Activated T-cell treated with anti-CD3 and anti-CD28 coated beads, Interleukin-2, amount 50 U/mL, for 72 hours (primary cell): ENCODE measurements around the gene SLAMF7. TPM values are rescaled to one million over a fixed set of nuclear protein-coding genes. Genes with fewer than 3 reads are reported as not detected.
"Not testable (repeated sequence)": the region's sequence is repeated elsewhere in the genome, so short reads cannot be mapped to it uniquely, and the experiment has no call there.

Source experiments
- ATAC-seq, 2 donors: fragments of 150-1000 bp; cut with Tn5 transposase; replicated peaks in 1 of 2; 2 replicates each; pipeline ENCODE4 v1.10.0; 2021; ENCODE audit warnings: moderate library complexity in 2 of 2, mild to moderate bottlenecking in 1 of 2
- DNase-seq, 2 donors: peaks; one replicate each; pipeline ENCODE4 v3.0.0; 2021 to 2022; ENCODE audit warnings: mixed read lengths in 1 of 2
- H3K27ac Mint-ChIP-seq: one replicate; pipeline ENCODE4 v1.8.0; 2022; ENCODE audit warnings: mild to moderate bottlenecking, moderate library complexity, mixed read lengths
- H3K27me3 Mint-ChIP-seq: one replicate; pipeline ENCODE4 v1.8.0; 2022; ENCODE audit warnings: low read depth, mixed read lengths
- H3K36me3 Mint-ChIP-seq, 2 donors: one replicate each; pipeline ENCODE4 v1.8.0; 2022; ENCODE audit warnings: mixed read lengths in 2 of 2, mild to moderate bottlenecking in 1 of 2; ENCODE audit not compliant: insufficient read depth in 2 of 2
- H3K4me1 Mint-ChIP-seq: one replicate; pipeline ENCODE4 v1.8.0; 2022; ENCODE audit warnings: low read depth, mixed read lengths
- H3K4me3 Mint-ChIP-seq, 2 donors: one replicate each; pipeline ENCODE4 v1.8.0; 2022; ENCODE audit warnings: mild to moderate bottlenecking in 2 of 2, mixed read lengths in 2 of 2, moderate library complexity in 2 of 2
- H3K9me3 Mint-ChIP-seq, 2 donors: one replicate each; pipeline ENCODE4 v1.8.0; 2022; ENCODE audit warnings: mixed read lengths in 2 of 2
- total RNA-seq, 2 donors: library from RNA; stranded (reverse); gene quantifications; one replicate each; pipeline ENCODE4 v1.2.3, GENCODE V29; 2022

Gene SLAMF7
- total RNA-seq, 2 donors from 2014 or later, result 42.6 to 68.3 TPM

DNA sequence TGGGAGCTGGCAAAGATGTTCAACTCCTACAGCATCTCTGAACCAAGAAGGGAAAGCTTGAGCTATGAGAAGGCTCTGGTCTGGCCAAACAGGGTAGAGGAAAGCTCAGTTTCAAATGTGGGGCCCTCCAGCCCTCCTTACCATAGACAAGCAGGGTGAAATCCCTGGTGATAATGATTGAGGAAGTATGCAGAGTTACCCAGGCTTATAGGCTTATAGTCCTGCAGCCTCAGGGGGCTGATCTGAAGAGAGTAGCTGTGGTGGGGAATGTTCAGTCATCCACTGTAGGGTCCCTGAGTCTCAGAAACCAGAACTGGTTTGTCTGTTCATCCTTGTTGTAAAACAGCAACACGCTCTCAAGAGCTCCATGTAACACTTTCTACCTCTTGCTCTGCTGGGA lies 37.1 kb downstream of the SLAMF7 start:
- Mint-ChIP-seq H3K4me3 (no peak overlapping the region), H3K36me3 (peaks cover 0 to 4% of the 10 kb centered on the region in 2 donors), H3K9me3 (peaks cover 0 to 2% of the 10 kb centered on the region in 2 donors), H3K27me3 (no peaks in the 10 kb centered on the region), H3K4me1 (peaks cover 57% of the 10 kb centered on the region), H3K27ac (no peak overlapping the region)
- DNase-seq (no peak), ATAC-seq (no peak)

DNA sequence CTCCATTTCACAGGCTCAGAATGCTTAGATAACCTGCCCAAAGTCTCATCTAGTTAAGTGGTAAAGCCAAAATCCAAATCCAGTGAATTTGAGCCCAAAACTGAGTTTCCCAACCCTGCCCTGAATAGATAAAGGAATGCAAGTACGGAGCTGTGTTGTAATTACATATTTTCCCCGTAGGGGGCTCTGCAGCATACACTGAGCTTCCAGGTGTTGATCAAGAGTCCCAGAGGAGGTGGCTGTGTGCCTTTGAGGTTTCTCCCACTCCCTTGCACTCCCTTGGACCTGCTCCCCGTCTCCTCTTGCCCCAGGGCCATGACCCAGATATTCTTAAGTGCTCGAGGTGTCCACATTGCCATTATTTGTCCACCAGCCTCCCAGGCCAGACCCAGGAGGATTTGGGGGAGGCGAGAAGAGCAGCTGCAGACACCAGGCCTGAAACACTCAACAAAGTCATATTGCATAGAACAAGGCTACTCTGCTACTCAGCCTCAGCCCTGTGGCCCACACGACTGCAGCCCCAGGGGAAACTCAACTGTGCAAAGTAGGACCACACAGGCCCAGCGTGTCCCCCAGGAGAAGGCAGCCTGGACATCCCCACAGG lies 38.5 kb downstream of the SLAMF7 start:
- DNase-seq, result peak; percentile 55 to 63
- H3K36me3 Mint-ChIP-seq, result no peaks in the 10 kb centered on the region
- no peak overlapping the region for H3K4me3 Mint-ChIP-seq
- H3K27me3 Mint-ChIP-seq, result no peaks in the 10 kb centered on the region
- H3K9me3 Mint-ChIP-seq, result no peaks in the 10 kb centered on the region
- H3K27ac Mint-ChIP-seq, result no peak overlapping the region
- H3K4me1 Mint-ChIP-seq, result peaks cover 64% of the 10 kb centered on the region
- peak; percentile 43 to 48 for ATAC-seq

DNA sequence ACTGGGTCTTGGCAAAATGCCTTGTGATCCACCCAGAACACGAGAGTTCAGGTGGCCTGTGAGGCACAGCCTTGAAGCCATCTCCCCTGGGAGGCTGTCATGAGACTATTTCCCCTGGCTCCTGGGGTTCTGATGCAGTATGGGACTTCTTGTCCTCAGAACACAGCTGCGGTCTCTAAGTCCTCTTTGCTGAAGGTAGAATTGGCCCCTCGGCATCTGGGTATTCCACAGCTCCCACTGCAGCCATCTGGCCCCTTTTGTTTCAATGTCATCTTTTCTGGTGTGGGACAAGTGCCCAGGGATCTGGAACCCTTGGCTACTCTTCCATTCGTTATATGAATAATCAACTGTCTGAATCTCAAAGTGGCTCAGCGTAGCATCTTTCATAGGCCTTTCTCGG lies 39.9 kb downstream of the SLAMF7 start:
- ATAC-seq (no peak), DNase-seq (no peak)
- Mint-ChIP-seq H3K4me3 (no peak overlapping the region), H3K4me1 (peaks cover 56% of the 10 kb centered on the region), H3K36me3 (no peaks in the 10 kb centered on the region), H3K27me3 (no peaks in the 10 kb centered on the region), H3K27ac (no peak overlapping the region), H3K9me3 (no peaks in the 10 kb centered on the region)

DNA sequence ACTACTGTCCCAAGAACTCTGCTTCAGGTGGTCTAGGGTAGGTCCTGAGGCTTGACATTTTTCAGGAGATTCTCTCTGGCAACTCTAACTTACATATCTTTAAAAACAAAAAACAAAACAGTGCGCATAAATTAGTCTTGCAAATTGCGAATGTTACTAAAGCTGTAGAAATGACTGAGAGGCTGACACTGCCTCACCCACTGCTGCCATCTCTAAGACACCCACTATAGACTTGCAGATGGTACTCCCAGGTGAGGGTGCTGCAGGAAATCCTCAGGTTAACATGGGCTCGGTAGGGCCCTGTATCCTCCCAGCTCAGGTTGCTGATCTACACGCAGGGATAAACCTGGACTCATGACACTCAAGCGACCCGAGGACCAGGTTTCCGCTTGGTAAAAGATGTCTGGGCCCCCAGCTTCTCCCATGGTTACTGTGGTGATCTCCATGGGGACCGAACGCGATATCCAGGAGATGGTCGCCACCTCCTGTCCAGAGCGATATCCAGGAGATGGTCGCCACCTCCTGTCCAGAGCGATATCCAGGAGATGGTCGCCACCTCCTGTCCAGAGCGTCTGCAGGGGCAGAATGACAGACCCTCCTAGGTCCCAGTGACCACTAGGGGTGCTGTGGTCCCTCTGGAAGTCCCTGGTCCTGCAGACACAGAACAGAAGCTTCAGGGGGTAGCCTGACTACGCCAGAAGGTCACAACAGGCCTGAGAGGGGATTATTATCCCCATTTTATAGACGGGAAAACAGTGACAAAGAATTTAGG lies 40.8 kb downstream of the SLAMF7 start:
- Mint-ChIP-seq H3K27ac (no peak overlapping the region), H3K27me3 (no peaks in the 10 kb centered on the region), H3K36me3 (no peaks in the 10 kb centered on the region), H3K4me1 (peaks cover 48% of the 10 kb centered on the region), H3K4me3 (no peak overlapping the region), H3K9me3 (no peaks in the 10 kb centered on the region)
- ATAC-seq, result peak; percentile 41 to 43
- DNase-seq, result peak; percentile 58 to 61

DNA sequence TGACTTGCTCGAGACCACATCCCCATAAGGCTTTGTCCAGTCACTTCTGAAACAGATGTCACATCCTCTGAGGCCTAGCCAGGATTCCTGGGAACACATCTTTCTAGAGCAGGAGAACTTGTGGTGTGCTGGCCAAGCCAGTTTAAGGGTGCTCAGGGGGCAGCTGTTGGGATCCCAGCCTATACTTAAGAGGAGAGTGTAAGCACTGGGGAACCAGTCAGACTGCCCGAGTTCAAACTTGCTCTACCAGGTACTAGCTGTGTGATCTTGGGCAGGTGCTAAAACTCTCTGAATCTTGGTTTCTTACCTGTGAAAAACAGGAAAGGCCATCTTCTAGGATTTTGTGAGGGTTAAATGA lies 41.3 kb downstream of the SLAMF7 start:
- ATAC-seq (no peak), DNase-seq (no peak)
- Mint-ChIP-seq H3K36me3 (no peaks in the 10 kb centered on the region), H3K4me1 (peaks cover 42% of the 10 kb centered on the region), H3K9me3 (no peaks in the 10 kb centered on the region), H3K27me3 (no peaks in the 10 kb centered on the region), H3K27ac (no peak overlapping the region), H3K4me3 (no peak overlapping the region)

DNA sequence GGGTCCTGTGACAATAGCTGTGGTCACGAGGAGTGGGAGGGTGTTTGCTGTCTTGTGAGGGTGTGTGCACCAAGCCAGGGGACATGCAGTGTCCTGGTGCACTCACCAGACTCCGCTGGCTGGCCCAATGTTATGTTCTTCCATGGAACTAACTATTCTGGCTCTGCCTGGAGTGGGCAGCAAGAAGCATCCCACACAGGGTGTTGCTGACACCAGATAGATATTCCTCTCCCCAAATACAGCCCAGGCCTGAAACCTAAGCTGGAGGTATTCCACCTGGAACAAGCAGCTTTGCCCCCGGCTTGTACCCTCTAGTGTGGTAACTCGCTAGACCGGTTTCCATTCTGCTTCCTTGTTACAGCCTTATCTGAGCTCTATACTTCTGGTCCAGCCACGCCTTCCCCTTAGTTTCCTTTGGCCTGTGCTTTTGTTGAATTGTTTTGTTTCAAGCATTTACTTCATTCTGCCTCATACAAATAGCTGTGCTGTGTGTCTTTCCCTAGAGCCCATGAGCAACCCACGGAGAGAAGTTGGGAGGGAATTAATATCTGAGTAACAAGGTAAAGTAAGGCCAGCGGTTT lies 42.2 kb downstream of the SLAMF7 start:
- H3K4me3 Mint-ChIP-seq, result no peak overlapping the region
- H3K36me3 Mint-ChIP-seq, result no peaks in the 10 kb centered on the region
- H3K27ac Mint-ChIP-seq, result no peak overlapping the region
- ATAC-seq, result no peak
- no peaks in the 10 kb centered on the region for H3K9me3 Mint-ChIP-seq
- peaks cover 33% of the 10 kb centered on the region for H3K4me1 Mint-ChIP-seq
- H3K27me3 Mint-ChIP-seq, result no peaks in the 10 kb centered on the region
- no peak for DNase-seq

DNA sequence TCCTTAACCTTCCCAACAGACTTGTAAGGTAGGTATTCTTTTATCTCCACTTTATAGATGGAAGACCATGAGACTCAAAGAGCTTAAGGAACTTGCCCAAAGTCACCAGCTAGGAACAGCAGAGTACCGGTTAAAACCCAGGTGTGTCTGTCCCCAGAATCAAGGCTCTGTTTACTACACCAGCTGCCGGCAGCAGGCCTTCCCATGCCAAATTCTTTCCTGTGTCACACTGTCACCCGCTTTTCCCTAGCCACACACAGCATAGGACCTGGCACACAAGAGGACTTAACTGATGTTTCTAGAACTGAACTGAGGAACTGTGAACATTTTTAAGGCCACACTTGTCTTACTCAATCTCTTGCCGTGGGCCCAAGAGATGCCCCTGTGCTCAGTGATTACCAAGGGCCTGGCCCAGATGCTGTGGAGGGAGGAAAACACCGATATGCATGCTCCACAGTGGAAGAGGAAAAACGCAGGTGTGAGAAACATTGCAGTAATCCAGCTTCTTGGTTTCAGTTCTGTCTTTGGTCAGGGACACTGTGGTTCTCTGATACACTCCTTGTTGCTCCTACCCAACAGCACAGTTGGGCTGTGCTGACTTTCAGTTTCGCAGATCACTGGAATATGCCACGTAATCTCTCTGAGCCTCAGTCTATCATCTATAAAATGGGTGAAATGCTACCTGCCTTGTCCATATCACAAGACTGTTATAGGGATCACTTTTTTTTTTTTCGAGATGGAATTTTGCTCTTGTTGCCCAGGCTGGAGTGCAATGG lies 43.1 kb downstream of the SLAMF7 start:
- peak overlapping the region; percentile 9 to 64 for H3K4me3 Mint-ChIP-seq
- no peaks in the 10 kb centered on the region for H3K9me3 Mint-ChIP-seq
- ATAC-seq, result peak; percentile 81 to 89
- H3K27me3 Mint-ChIP-seq, result no peaks in the 10 kb centered on the region
- DNase-seq, result peak in 1 of 2 donors; percentile 33
- no peaks in the 10 kb centered on the region for H3K36me3 Mint-ChIP-seq
- H3K27ac Mint-ChIP-seq, result no peak overlapping the region
- H3K4me1 Mint-ChIP-seq, result peaks cover 27% of the 10 kb centered on the region

DNA sequence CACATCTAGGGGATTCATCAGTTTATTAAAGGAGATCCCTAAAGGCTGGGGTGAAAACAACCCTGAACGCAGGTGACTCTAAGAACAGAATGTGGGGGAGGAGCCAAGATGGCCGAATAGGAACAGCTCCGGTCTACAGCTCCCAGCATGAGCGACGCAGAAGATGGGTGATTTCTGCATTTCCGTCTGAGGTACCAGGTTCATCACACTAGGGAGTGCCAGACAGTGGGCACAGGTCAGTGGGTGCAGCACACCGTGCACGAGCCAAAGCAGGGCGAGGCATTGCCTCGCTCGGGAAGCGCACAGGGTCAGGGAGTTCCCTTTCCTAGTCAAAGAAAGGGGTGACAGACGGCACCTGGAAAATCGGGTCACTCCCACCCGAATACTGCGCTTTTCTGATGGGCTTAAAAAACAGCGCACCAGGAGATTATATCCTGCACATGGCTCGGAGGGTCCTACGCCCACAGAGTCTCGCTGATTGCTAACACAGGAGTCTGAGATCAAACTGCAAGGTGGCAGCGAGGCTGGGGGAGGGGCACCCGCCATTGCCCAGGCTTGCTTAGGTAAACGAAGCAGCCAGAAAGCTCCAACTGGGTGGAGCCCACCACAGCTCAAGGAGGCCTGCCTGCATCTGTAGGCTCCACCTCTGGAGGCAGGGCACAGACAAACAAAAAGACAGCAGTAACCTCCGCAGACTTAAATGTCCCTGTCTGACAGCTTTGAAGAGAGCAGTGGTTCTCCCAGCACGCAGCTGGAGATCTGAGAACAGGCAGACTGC lies 44.1 kb downstream of the SLAMF7 start:
- not testable (repeated sequence) for H3K27me3 Mint-ChIP-seq, H3K27ac Mint-ChIP-seq, ATAC-seq, H3K4me3 Mint-ChIP-seq, H3K9me3 Mint-ChIP-seq, H3K36me3 Mint-ChIP-seq, DNase-seq
- peaks cover 20% of the 10 kb centered on the region for H3K4me1 Mint-ChIP-seq

DNA sequence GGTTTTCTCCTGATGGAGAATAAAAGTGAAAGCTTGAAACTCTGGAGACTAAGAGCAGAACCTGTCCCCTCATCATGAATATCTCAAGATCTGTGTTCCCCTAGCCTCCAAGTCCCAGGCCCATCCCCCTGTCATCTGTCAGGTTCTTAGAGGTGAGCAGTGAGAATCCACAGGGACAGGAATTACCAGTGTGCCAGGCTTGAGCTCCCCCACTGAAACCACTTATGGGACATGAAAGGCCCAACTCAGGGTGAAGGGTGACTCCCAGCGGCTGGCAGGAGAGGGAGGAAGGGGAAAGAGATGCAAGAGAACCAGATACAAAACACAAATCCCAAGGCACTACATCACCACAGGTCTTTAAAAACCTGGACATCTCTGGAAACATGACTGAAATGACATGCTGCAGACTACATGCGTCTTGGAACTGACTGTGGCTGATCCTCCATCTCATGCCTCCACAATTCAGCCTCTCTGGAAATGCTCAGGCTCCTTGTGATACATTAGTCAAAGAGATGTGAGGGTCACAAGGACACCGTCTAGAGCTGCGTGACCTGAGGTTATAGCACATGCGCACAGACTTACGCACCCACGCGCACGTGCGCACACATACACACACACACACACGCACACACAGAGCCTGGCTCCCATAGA lies 50.1 kb downstream of the SLAMF7 start:
- peaks cover 17% of the 10 kb centered on the region for H3K4me1 Mint-ChIP-seq
- no peaks in the 10 kb centered on the region for H3K9me3 Mint-ChIP-seq
- H3K27me3 Mint-ChIP-seq, result no peaks in the 10 kb centered on the region
- H3K4me3 Mint-ChIP-seq, result no peak overlapping the region
- no peak overlapping the region for H3K27ac Mint-ChIP-seq
- DNase-seq (no peak), ATAC-seq (no peak)
- no peaks in the 10 kb centered on the region for H3K36me3 Mint-ChIP-seq

DNA sequence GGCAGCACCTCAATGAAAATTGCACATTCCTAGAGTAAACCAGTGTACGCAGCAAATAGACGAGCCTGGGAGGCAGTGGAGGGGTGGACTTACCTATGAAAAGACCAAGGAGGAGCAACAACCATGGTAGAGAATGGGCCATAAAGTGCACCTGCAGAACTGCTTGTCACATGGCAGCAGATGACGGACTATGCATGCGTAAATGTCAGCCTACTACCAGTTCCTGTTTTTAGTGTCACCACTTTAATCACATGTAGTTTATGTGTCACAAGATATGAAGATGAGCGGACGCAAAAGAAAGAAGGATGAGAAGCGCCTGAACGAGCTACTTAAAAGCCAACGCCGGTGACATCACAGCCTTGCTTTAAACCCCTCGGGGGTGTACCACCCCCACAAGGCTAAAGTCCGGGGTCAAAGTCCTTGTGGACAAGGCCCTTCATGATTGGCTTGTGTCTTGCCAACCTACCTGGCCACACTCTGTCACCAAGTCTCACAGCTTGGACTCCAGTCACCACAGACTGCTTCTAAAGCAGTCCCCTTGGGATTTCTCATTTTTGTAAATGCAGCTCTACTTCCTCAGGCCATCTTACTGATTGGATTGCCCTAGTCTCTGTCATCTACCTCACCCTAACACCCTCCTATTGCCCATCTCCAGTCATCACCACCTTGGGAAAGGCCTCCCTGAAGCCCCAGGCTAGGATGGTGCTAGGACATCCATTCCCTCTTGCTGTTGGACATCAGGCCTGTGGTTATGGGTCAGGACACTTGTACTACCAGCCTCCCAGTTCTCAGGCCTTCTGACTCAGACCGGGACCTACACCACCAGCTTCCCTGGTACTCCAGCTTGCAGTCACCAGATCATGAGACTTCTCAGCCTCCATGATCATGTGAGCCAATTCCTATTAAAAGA lies 50.9 kb downstream of the SLAMF7 start:
- peaks cover 24% of the 10 kb centered on the region for H3K4me1 Mint-ChIP-seq
- no peak for DNase-seq
- ATAC-seq, result peak; percentile 64 to 71
- no peaks in the 10 kb centered on the region for H3K9me3 Mint-ChIP-seq
- no peak overlapping the region for H3K4me3 Mint-ChIP-seq
- no peak overlapping the region for H3K27ac Mint-ChIP-seq
- H3K36me3 Mint-ChIP-seq, result no peaks in the 10 kb centered on the region
- H3K27me3 Mint-ChIP-seq, result no peaks in the 10 kb centered on the region

DNA sequence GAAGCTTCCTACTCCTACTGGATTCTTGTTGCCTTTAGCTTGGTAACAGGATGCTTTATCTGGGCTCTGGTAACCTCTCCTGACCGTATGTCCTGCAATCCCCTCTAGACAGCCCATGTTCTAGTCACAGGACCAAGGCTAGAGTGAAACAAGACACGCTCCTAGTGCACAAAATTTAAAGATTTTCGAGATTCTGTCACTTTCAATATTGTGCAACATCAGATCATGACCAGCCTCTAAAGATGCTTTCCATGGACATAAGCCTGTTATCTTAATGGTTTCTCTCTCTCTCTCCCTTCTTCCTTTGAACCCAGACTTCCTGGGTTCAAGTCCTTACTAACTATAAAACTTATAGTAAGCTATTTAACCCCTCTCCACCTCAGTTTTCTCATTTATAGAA lies 55.3 kb downstream of the SLAMF7 start:
- Mint-ChIP-seq H3K36me3 (peaks cover 0 to 4% of the 10 kb centered on the region in 2 donors), H3K4me1 (peaks cover 68% of the 10 kb centered on the region), H3K4me3 (no peak overlapping the region), H3K9me3 (no peaks in the 10 kb centered on the region), H3K27me3 (no peaks in the 10 kb centered on the region), H3K27ac (no peak overlapping the region)
- DNase-seq, result no peak
- ATAC-seq, result no peak
